GM12878 (cell line): ENCODE data around the gene CD53. TPM values are rescaled to one million over a fixed set of nuclear protein-coding genes. Genes with fewer than 3 reads are reported as not detected.

ENCODE experiments used
- ATAC-seq: fragments of 200-7000 bp; cut with Tn5 transposase; 3 replicates; pipeline ENCODE4 v1.9.1; 2020; ENCODE audit warnings: mild to moderate bottlenecking, moderate library complexity
- BruUV-seq: library from RNA; stranded (reverse); fragments of 400-500 nt; replicated peaks from 2 replicates; lab custom pipeline; 2021; lab: Mats Ljungman, UMichigan
- CTCF ChIA-PET: fragments of 300-600 bp; sonication (Branson Sonifier 250); formaldehyde crosslinking; extraction: SDS; loops from one replicate; lab custom pipeline; 2021; ENCODE audit warnings: inconsistent platforms; lab: Yijun Ruan, JAX
- POLR2A ChIA-PET: fragments of 350-600 bp; formaldehyde crosslinking; extraction: SDS; loops from one replicate; lab custom pipeline; 2021; ENCODE audit warnings: inconsistent platforms; lab: Charles Lee
- RAD21 ChIA-PET: fragments of 300-600 bp; sonication (Branson Sonifier 250); formaldehyde crosslinking; loops from one replicate; lab custom pipeline; 2023; ENCODE audit warnings: antibody characterized with exemption; ENCODE audit not compliant: unreplicated experiment; lab: Charles Lee
- SMC1A ChIA-PET: fragments of 300-600 bp; sonication (Branson Sonifier 250); formaldehyde crosslinking; loops from one replicate; lab custom pipeline; 2023; ENCODE audit not compliant: unreplicated experiment, uncharacterized antibody; lab: Charles Lee
- DNase-seq: peaks from one replicate; pipeline ENCODE4 v3.0.0-alpha.2; 2011; ENCODE audit warnings: low read depth, low spot score
- FAIRE-seq: peaks from 3 replicates; lab custom pipeline; 2011; peaks lifted over from hg19 to GRCh38; lab: Jason Lieb, UNC
- H2AFZ ChIP-seq: 2 replicates; pipeline ENCODE4 v1.6.0; 2011; ENCODE audit warnings: low read depth, low read length, control low read depth; ENCODE audit not compliant: control insufficient read depth
- H3K27ac ChIP-seq: 2 replicates; pipeline ENCODE4 v1.5.1; 2011; ENCODE audit warnings: control low read depth; ENCODE audit not compliant: control insufficient read depth, insufficient read depth
- H3K27me3 ChIP-seq, 2 experiments: replicated peaks in 1 of 2; 2 replicates each; pipeline versions ENCODE4 v1.6.0 to v1.6.1; 2011; ENCODE audit warnings: low read length in 1 of 2; ENCODE audit not compliant: control insufficient read depth in 2 of 2, insufficient read depth in 2 of 2
- H3K36me3 ChIP-seq, 2 experiments: 2 replicates each; pipeline ENCODE4 v1.5.1; 2011; ENCODE audit warnings: low read length in 1 of 2; ENCODE audit not compliant: control insufficient read depth in 2 of 2, insufficient read depth in 2 of 2
- H3K4me1 ChIP-seq: 2 replicates; pipeline ENCODE4 v1.6.1; 2011; ENCODE audit warnings: mild to moderate bottlenecking, low read length, moderate library complexity, mixed read lengths; ENCODE audit not compliant: control insufficient read depth, insufficient read depth
- H3K4me2 ChIP-seq: 2 replicates; pipeline ENCODE4 v1.6.0; 2011; ENCODE audit warnings: control low read depth; ENCODE audit not compliant: control insufficient read depth, insufficient read depth
- H3K4me3 ChIP-seq: fragments of 200-600 bp; sonication (generic); 2 replicates; pipeline ENCODE4 v1.5.1; 2016
- H3K79me2 ChIP-seq: 2 replicates; pipeline ENCODE4 v1.6.0; 2011; ENCODE audit warnings: low read length; ENCODE audit not compliant: control insufficient read depth, insufficient read depth
- H3K9ac ChIP-seq: 2 replicates; pipeline ENCODE4 v1.8.0; 2011; ENCODE audit warnings: low read length, control low read depth, mixed read lengths; ENCODE audit not compliant: control insufficient read depth, insufficient read depth
- H3K9me3 ChIP-seq: replicated peaks from 3 replicates; pipeline ENCODE4 v1.5.1; 2011; ENCODE audit warnings: mild to moderate bottlenecking, low read length; ENCODE audit not compliant: control insufficient read depth, insufficient read depth
- H4K20me1 ChIP-seq: 2 replicates; pipeline ENCODE4 v1.6.0; 2011; ENCODE audit not compliant: control insufficient read depth, insufficient read depth
- ATF2 ChIP-seq: IDR thresholded peaks from 2 replicates; pipeline ENCODE4 v1.6.1; 2012; ENCODE audit warnings: low read length, inconsistent platforms
- FOS ChIP-seq: IDR thresholded peaks from 3 replicates; pipeline ENCODE4 v1.6.1; 2011; ENCODE audit warnings: borderline replicate concordance; ENCODE audit not compliant: insufficient read length; ENCODE audit errors: extremely low read depth
- IRF4 ChIP-seq: IDR thresholded peaks from 2 replicates; pipeline ENCODE4 v1.6.1; 2011; ENCODE audit warnings: low read depth, low read length
- IRF5 ChIP-seq: fragments of 450-650 bp; IDR thresholded peaks from 2 replicates; pipeline ENCODE4 v1.6.1; 2017; ENCODE audit warnings: borderline replicate concordance
- JUNB ChIP-seq: IDR thresholded peaks from 2 replicates; pipeline ENCODE4 v1.6.1; 2016; ENCODE audit warnings: antibody characterized with exemption, mild to moderate bottlenecking
- NR2F1 ChIP-seq: fragments of 450-650 bp; conservative IDR thresholded peaks from 2 replicates; pipeline ENCODE4 v1.6.1; 2017; ENCODE audit warnings: mild to moderate bottlenecking
- SUZ12 ChIP-seq: fragments of 200-600 bp; sonication (generic); IDR thresholded peaks from one replicate; pipeline ENCODE4 v1.6.1; 2018; ENCODE audit warnings: antibody characterized with exemption, mild to moderate bottlenecking; ENCODE audit not compliant: unreplicated experiment
- ZBED1 ChIP-seq: IDR thresholded peaks from 2 replicates; pipeline ENCODE4 v1.6.1; 2016; ENCODE audit warnings: borderline replicate concordance
- ZNF384 ChIP-seq: IDR thresholded peaks from 2 replicates; pipeline ENCODE4 v1.6.1; 2012; ENCODE audit warnings: low read depth, mild to moderate bottlenecking, low read length, improper control_type of control experiment, borderline replicate concordance
- WGBS: methylation state at CpG from one replicate; pipeline ENCODE4 v1.1.6; 2016; ENCODE audit warnings: low lambda C conversion rate; ENCODE audit not compliant: insufficient replicate concordance, insufficient coverage; ENCODE audit errors: missing lambda C conversion rate; 5-methylcytosine and 5-hydroxymethylcytosine counted together
- in situ Hi-C: fragments of 300-500 bp; cut with MboI; formaldehyde crosslinking; loops from 9 replicates; pipeline ENCODE4 v1.14.3; 2018; ENCODE audit warnings: mixed read lengths
- intact Hi-C: fragments of 100-400 bp; cut with micrococcal nuclease; formaldehyde crosslinking; loops from one replicate; pipeline ENCODE4 v1.14.2; 2022; ENCODE audit not compliant: unreplicated experiment
- polyA plus RNA-seq, 11 experiments: library from polyadenylated mRNA; depleted of rRNA in 4 of 11; unstranded in 6 of 11; stranded (reverse) in 5 of 11; fragments of >200 nt; fragmentation: Nextera tagmentation in 4 of 11; fragmentation: Illumina TruSeq in 1 of 11; extraction: Ambion mirVana in 4 of 11; extraction: Trizol in 1 of 11; gene quantifications; 1 replicate in 1 of 11; 2 replicates in 10 of 11; pipeline versions ENCODE4 v1.2.1 to v1.2.3, GENCODE V29; 2011 to 2016; ENCODE audit warnings: inconsistent platforms in 2 of 11, missing spikeins in 2 of 11, low read depth in 1 of 11
- total RNA-seq, 4 experiments: library from RNA; depleted of rRNA in 3 of 4; stranded (reverse); fragments of >200 nt in 3 of 4; fragmentation: Illumina TruSeq in 1 of 4; extraction: Trizol in 1 of 4; gene quantifications; 2 replicates each; pipeline versions ENCODE4 v1.2.1 to v1.2.3, GENCODE V29; 2013 to 2021
- TF ChIP-seq, protein P1 (sequence below): fragments of 450-650 bp; IDR thresholded peaks from 2 replicates; pipeline ENCODE4 v1.6.1; 2016; ENCODE audit warnings: mild to moderate bottlenecking
- TF ChIP-seq, protein P2 (sequence below): fragments of 450-650 bp; formaldehyde crosslinking; IDR thresholded peaks from 2 replicates; pipeline ENCODE4 v1.4.0; 2020; ENCODE audit warnings: mild to moderate bottlenecking, moderate library complexity
- TF ChIP-seq, protein P3 (sequence below): IDR thresholded peaks from 2 replicates; pipeline ENCODE4 v1.6.1; 2011; ENCODE audit warnings: mild to moderate bottlenecking, low read depth, low read length, moderate library complexity; ENCODE audit not compliant: insufficient replicate concordance

The CD53 gene
- total and polyA plus RNA-seq, 10 of the 15 experiments (the other 5 are each of a cell fraction or from before 2014, with no cell fraction given): 350 to 1,389 (median 538) TPM

DNA sequence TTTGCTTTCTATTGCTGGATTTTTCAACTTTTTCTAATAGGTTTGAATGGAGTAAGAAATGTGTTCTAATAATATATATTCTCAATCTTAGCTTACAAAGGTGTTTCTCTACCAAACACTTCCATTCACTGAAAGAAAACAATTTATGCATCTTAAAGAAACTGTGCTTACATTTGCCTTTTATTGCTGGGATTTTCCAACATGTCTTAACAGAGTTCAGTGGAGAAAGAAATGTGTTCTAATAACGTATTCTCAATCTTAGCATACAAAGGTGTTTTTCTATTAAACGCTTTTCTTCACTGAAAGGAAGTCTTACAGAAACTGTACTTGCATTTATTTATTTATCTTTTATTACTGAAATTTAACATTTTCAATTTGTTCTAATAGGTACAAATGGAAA is 5.6 kb downstream of the CD53 start:
- peak overlapping the region; percentile 62; the same call in 1 of the 2 replicates for H3K4me3 ChIP-seq
- in situ Hi-C loops (loop anchor here (5.0 kb wide), 1 partner anchor 874 kb away; no protein-coding TSS in a partner anchor), intact Hi-C loops (loop anchor here (10.0 kb wide), 2 partner anchors 244 to 266 kb away; partner anchors contain the start of genes CEPT1 and DRAM2)
- ATAC-seq (no peak), FAIRE-seq (no peak), DNase-seq (no peak)
- ChIA-PET SMC1A (interaction anchor here (0.7 to 1.8 kb wide), 3 partner anchors 10 to 253 kb away, joined by 3 to 9 read pairs (median 3); no protein-coding TSS in a partner anchor), CTCF (no interaction called here), RAD21 (interaction anchor here (0.8 kb wide), 1 partner anchor 8 kb away, joined by 3 read pairs; no protein-coding TSS in a partner anchor), POLR2A (interaction anchor here (2.1 kb wide), 1 partner anchor 7 kb away, joined by 11 read pairs; no protein-coding TSS in a partner anchor)
- peaks cover 0 to 24% of the 10 kb centered on the region in 2 experiments; a peak in 2 of 4 replicates for H3K36me3 ChIP-seq
- peak overlapping the region; percentile 76 for H3K27ac ChIP-seq
- H3K4me1 ChIP-seq: peaks cover 22% of the 10 kb centered on the region
- BruUV-seq: no TSS peak
- H3K9me3 ChIP-seq: no peaks in the 10 kb centered on the region
- H3K27me3 ChIP-seq: no peaks in the 10 kb centered on the region
- peak overlapping the region; percentile 55; the same call in 1 of the 2 replicates for H3K9ac ChIP-seq
- peaks cover 6% of the 10 kb centered on the region; the same call in 1 of the 2 replicates for H4K20me1 ChIP-seq
- H3K4me2 ChIP-seq: peak overlapping the region; percentile 78
- 23% methylated on average over 2 of the region's 2 CpGs for WGBS
- peaks cover 100% of the 10 kb centered on the region for H3K79me2 ChIP-seq
- H2AFZ ChIP-seq: no peak overlapping the region
- TF ChIP-seq IRF5 (no peak), JUNB (no peak), ATF2 (no peak), ZNF384 (no peak), NR2F1 (no peak), FOS (no peak), ZBED1 (no peak), SUZ12 (no peak), IRF4 (no peak)
- TF ChIP-seq, protein P1, sequence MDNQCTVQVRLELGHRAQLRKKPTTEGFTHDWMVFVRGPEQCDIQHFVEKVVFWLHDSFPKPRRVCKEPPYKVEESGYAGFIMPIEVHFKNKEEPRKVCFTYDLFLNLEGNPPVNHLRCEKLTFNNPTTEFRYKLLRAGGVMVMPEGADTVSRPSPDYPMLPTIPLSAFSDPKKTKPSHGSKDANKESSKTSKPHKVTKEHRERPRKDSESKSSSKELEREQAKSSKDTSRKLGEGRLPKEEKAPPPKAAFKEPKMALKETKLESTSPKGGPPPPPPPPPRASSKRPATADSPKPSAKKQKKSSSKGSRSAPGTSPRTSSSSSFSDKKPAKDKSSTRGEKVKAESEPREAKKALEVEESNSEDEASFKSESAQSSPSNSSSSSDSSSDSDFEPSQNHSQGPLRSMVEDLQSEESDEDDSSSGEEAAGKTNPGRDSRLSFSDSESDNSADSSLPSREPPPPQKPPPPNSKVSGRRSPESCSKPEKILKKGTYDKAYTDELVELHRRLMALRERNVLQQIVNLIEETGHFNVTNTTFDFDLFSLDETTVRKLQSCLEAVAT: no peak
- TF ChIP-seq, protein P2, sequence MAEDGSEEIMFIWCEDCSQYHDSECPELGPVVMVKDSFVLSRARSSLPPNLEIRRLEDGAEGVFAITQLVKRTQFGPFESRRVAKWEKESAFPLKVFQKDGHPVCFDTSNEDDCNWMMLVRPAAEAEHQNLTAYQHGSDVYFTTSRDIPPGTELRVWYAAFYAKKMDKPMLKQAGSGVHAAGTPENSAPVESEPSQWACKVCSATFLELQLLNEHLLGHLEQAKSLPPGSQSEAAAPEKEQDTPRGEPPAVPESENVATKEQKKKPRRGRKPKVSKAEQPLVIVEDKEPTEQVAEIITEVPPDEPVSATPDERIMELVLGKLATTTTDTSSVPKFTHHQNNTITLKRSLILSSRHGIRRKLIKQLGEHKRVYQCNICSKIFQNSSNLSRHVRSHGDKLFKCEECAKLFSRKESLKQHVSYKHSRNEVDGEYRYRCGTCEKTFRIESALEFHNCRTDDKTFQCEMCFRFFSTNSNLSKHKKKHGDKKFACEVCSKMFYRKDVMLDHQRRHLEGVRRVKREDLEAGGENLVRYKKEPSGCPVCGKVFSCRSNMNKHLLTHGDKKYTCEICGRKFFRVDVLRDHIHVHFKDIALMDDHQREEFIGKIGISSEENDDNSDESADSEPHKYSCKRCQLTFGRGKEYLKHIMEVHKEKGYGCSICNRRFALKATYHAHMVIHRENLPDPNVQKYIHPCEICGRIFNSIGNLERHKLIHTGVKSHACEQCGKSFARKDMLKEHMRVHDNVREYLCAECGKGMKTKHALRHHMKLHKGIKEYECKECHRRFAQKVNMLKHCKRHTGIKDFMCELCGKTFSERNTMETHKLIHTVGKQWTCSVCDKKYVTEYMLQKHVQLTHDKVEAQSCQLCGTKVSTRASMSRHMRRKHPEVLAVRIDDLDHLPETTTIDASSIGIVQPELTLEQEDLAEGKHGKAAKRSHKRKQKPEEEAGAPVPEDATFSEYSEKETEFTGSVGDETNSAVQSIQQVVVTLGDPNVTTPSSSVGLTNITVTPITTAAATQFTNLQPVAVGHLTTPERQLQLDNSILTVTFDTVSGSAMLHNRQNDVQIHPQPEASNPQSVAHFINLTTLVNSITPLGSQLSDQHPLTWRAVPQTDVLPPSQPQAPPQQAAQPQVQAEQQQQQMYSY: no peak
- TF ChIP-seq, protein P3, sequence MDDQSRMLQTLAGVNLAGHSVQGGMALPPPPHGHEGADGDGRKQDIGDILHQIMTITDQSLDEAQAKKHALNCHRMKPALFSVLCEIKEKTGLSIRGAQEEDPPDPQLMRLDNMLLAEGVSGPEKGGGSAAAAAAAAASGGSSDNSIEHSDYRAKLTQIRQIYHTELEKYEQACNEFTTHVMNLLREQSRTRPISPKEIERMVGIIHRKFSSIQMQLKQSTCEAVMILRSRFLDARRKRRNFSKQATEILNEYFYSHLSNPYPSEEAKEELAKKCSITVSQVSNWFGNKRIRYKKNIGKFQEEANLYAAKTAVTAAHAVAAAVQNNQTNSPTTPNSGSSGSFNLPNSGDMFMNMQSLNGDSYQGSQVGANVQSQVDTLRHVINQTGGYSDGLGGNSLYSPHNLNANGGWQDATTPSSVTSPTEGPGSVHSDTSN: no peak
